ENCODE data around the gene DPT.

DNA sequence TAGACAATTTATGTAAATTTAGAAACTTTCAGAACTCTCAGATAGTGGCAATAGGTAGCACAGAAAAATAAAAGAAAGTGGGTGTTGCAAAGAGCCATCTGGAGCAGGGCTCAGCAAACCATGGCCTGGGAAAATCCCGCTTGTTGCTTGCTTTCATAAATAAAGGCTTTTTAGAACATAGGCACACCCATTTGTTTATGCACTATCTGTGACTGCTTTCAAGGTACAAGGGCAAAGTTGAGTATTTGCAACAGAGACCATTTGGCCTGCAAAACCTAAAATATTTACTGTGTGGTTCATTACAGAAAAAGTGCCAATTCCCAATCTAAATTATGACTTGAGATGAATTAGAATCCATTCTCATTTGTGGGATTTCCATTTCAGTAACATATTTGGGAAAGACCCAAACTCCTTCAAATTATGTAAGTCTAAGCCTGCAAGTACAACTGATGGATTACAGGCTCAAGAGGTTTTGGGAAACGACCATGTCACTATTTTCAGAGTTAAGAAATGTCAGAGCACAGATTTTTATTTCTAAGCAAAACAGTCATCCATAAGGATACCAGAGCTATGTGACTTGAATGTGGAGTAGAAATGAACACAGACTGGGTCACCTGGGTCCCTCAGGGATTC is 43.5 kb upstream of the DPT start:
- TF ChIP-seq, protein P1, sequence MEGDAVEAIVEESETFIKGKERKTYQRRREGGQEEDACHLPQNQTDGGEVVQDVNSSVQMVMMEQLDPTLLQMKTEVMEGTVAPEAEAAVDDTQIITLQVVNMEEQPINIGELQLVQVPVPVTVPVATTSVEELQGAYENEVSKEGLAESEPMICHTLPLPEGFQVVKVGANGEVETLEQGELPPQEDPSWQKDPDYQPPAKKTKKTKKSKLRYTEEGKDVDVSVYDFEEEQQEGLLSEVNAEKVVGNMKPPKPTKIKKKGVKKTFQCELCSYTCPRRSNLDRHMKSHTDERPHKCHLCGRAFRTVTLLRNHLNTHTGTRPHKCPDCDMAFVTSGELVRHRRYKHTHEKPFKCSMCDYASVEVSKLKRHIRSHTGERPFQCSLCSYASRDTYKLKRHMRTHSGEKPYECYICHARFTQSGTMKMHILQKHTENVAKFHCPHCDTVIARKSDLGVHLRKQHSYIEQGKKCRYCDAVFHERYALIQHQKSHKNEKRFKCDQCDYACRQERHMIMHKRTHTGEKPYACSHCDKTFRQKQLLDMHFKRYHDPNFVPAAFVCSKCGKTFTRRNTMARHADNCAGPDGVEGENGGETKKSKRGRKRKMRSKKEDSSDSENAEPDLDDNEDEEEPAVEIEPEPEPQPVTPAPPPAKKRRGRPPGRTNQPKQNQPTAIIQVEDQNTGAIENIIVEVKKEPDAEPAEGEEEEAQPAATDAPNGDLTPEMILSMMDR (IDR thresholded peaks at IDR 0.05) = no peak
- no peak for TF ChIP-seq POLR2A (IDR thresholded peaks at IDR 0.05)

Data from uterus (tissue), 2 donors.